DND-41 (cell line): ENCODE measurements around the gene FBXL15.

Source experiments
- ATAC-seq: fragments of 200-7000 bp; cut with Tn5 transposase; 3 replicates; pipeline ENCODE4 v1.9.1; 2021; ENCODE audit warnings: low read depth; ENCODE audit not compliant: insufficient read depth
- DNase-seq: peaks from one replicate; pipeline ENCODE4 v3.0.0-alpha.2; 2020
- H2AFZ ChIP-seq: 2 replicates; pipeline ENCODE4 v1.6.0; 2012; ENCODE audit warnings: low read depth, low read length
- H3K27ac ChIP-seq: 2 replicates; pipeline ENCODE4 v1.5.1; 2012; ENCODE audit warnings: low read length, inconsistent platforms
- H3K27me3 ChIP-seq: fragments of 200-600 bp; sonication (generic); 2 replicates; pipeline ENCODE4 v1.6.0; 2012; ENCODE audit warnings: low read length, mild to moderate bottlenecking, inconsistent platforms; ENCODE audit not compliant: insufficient read depth, poor library complexity
- H3K36me3 ChIP-seq: 2 replicates; pipeline ENCODE4 v1.5.1; 2012; ENCODE audit warnings: low read length, inconsistent platforms; ENCODE audit not compliant: insufficient read depth
- H3K4me1 ChIP-seq: 2 replicates; pipeline ENCODE4 v1.5.1; 2012; ENCODE audit warnings: mild to moderate bottlenecking, low read length; ENCODE audit not compliant: insufficient read depth
- H3K4me2 ChIP-seq: 2 replicates; pipeline ENCODE4 v1.6.0; 2012; ENCODE audit warnings: mild to moderate bottlenecking, moderate library complexity, low read length, inconsistent platforms; ENCODE audit not compliant: insufficient read depth
- H3K4me3 ChIP-seq, 2 experiments: fragments of 200-600 bp in 1 of 2; shearing (Covaris generic) in 1 of 2; 2 replicates each; pipeline ENCODE4 v1.5.1; 2012 to 2016; ENCODE audit warnings: inconsistent platforms in 2 of 2, low read length in 2 of 2, mild to moderate bottlenecking in 2 of 2, low read depth in 1 of 2, moderate library complexity in 1 of 2
- H3K79me2 ChIP-seq: 2 replicates; pipeline ENCODE4 v1.6.0; 2012; ENCODE audit warnings: low read length, inconsistent platforms; ENCODE audit not compliant: insufficient read depth
- H3K9ac ChIP-seq: 2 replicates; pipeline ENCODE4 v1.6.0; 2012; ENCODE audit warnings: low read depth, mild to moderate bottlenecking, inconsistent platforms, low read length, moderate library complexity
- H3K9me3 ChIP-seq: 2 replicates; pipeline ENCODE4 v1.5.1; 2012; ENCODE audit warnings: low read length, moderate library complexity, mild to moderate bottlenecking, inconsistent platforms; ENCODE audit not compliant: insufficient read depth, severe bottlenecking
- H4K20me1 ChIP-seq: 2 replicates; pipeline ENCODE4 v1.6.0; 2012; ENCODE audit warnings: low read length; ENCODE audit not compliant: insufficient read depth
- CTCF ChIP-seq: IDR thresholded peaks from 2 replicates; pipeline ENCODE4 v1.5.1; 2012; ENCODE audit warnings: borderline replicate concordance, low read length, moderate library complexity, mild to moderate bottlenecking; ENCODE audit not compliant: poor library complexity, severe bottlenecking; ENCODE audit errors: extremely low read depth
- EZH2 ChIP-seq: IDR thresholded peaks from 3 replicates; pipeline ENCODE4 v1.6.1; 2012; ENCODE audit warnings: borderline replicate concordance, low read depth, mild to moderate bottlenecking, moderate library complexity, low read length, inconsistent platforms; ENCODE audit not compliant: severe bottlenecking

FBXL15 gene

GRCh38 chr10:102420714-102421506 lies at the start of gene FBXL15:
Gene FBXL15, plus strand, starts transcription at chr10:102420836. Its CDS starts 294 bp downstream, at chr10:102421130.
- Histone ChIP-seq H3K79me2 (peaks cover 10% of the 10 kb centered on the region), H3K4me2 (peak within 1 kb of the TSS; percentile 100), H3K9ac (peak within 1 kb of the TSS; percentile 75), H2AFZ (peak within 1 kb of the TSS; percentile 97), H3K4me3 (peak within 1 kb of the TSS; percentile 73 to 95), H3K27me3 (no peaks in the 10 kb centered on the region), H3K27ac (peak within 1 kb of the TSS; percentile 92), H3K4me1 (peaks cover 38% of the 10 kb centered on the region), H3K36me3 (peaks cover 27% of the 10 kb centered on the region), H3K9me3 (no peaks in the 10 kb centered on the region), H4K20me1 (peaks cover 12% of the 10 kb centered on the region; the same call in 1 of the 2 replicates)
- TF ChIP-seq CTCF, result no peak
- TF ChIP-seq EZH2, result no peak
- DNase-seq (peak; percentile 93), ATAC-seq (peak; percentile 81)

GRCh38 chr10:102371295-102371694 lies 49.3 kb upstream of the FBXL15 start:
- Histone ChIP-seq H3K79me2 (no peaks in the 10 kb centered on the region), H3K4me1 (no peaks in the 10 kb centered on the region), H4K20me1 (no peaks in the 10 kb centered on the region), H3K9me3 (no peaks in the 10 kb centered on the region), H3K27ac (no peak overlapping the region), H3K27me3 (no peaks in the 10 kb centered on the region), H3K4me3 (no peak overlapping the region), H3K9ac (no peak overlapping the region), H2AFZ (no peak overlapping the region), H3K4me2 (no peak overlapping the region), H3K36me3 (peaks cover 88% of the 10 kb centered on the region)
- no peak for ATAC-seq
- TF ChIP-seq EZH2 (no peak), CTCF (no peak)
- no peak for DNase-seq

DNA sequence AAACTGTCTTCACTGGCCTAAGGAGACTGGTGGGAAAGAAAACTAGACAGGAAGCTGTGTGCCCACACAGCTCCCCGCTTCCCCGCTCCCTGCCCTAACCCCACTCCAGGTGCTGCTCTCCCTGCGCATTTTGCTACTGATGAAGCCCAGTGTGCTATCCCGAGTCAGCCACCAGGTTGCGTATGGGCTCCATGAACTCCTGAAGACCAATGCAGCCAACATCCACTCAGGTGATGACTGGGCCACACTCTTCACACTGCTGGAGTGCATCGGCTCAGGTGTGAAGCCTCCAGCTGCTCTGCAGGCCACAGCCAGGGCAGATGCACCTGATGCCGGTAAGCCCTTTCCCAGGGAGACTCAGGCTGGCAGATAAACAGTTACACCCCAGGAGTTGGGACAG lies 45.4 kb upstream of the FBXL15 start:
- no peaks in the 10 kb centered on the region for H3K4me1 ChIP-seq
- H3K4me3 ChIP-seq, result no peak overlapping the region
- H3K4me2 ChIP-seq, result no peak overlapping the region
- no peaks in the 10 kb centered on the region for H4K20me1 ChIP-seq
- H3K9me3 ChIP-seq, result no peaks in the 10 kb centered on the region
- TF ChIP-seq EZH2, result no peak
- peak; percentile 25 for TF ChIP-seq CTCF
- no peak for DNase-seq
- H3K27ac ChIP-seq, result no peak overlapping the region
- peaks cover 79% of the 10 kb centered on the region for H3K36me3 ChIP-seq
- no peaks in the 10 kb centered on the region for H3K27me3 ChIP-seq
- 0 out of 3 replicates have a peak, but pooled peaks have one; percentile 29 for ATAC-seq
- no peaks in the 10 kb centered on the region for H3K79me2 ChIP-seq
- H3K9ac ChIP-seq, result no peak overlapping the region
- no peak overlapping the region for H2AFZ ChIP-seq
